Parathyroid adenoma (tissue), 2 donors: ENCODE results near the gene STAB2.

Experiments
- H2AFZ ChIP-seq: fragments of 300-600 bp; sonication (generic); one replicate; pipeline ENCODE4 v1.7.0; 2017; ENCODE audit warnings: antibody characterized with exemption, mild to moderate bottlenecking
- H3K27ac ChIP-seq: fragments of 300-600 bp; sonication (generic); one replicate; pipeline ENCODE4 v1.7.0; 2017
- H3K27me3 ChIP-seq: fragments of 300-600 bp; sonication (generic); one replicate; pipeline ENCODE4 v1.7.0; 2017; ENCODE audit warnings: low read length; ENCODE audit not compliant: control insufficient read depth, insufficient read depth
- H3K36me3 ChIP-seq: fragments of 300-600 bp; sonication (generic); one replicate; pipeline ENCODE4 v1.7.0; 2017; ENCODE audit warnings: low read length; ENCODE audit not compliant: control insufficient read depth, insufficient read depth
- H3K4me1 ChIP-seq: fragments of 300-600 bp; sonication (generic); one replicate; pipeline ENCODE4 v1.7.0; 2017; ENCODE audit warnings: control low read depth
- H3K4me2 ChIP-seq: fragments of 300-600 bp; sonication (generic); one replicate; pipeline ENCODE4 v1.7.0; 2017; ENCODE audit warnings: low read length
- H3K4me3 ChIP-seq: fragments of 300-600 bp; sonication (generic); one replicate; pipeline ENCODE4 v1.7.0; 2017; ENCODE audit warnings: low read depth, low read length
- H3K79me2 ChIP-seq: fragments of 300-600 bp; sonication (generic); one replicate; pipeline ENCODE4 v1.7.0; 2017; ENCODE audit warnings: control low read depth
- H3K9ac ChIP-seq: fragments of 300-600 bp; sonication (generic); one replicate; pipeline ENCODE4 v1.7.0; 2017; ENCODE audit warnings: mild to moderate bottlenecking
- H3K9me3 ChIP-seq: fragments of 300-600 bp; sonication (generic); one replicate; pipeline ENCODE4 v1.7.0; 2017; ENCODE audit warnings: low read length; ENCODE audit not compliant: control insufficient read depth
- CTCF ChIP-seq: fragments of 300-600 bp; sonication (generic); IDR thresholded peaks from one replicate; pipeline ENCODE4 v1.7.0; 2017; ENCODE audit warnings: antibody characterized with exemption, mild to moderate bottlenecking
- donor health status: primary hyperparathyroidism.

Gene STAB2

GRCh38 chr12:103687253-103687652, 100.2 kb downstream of the STAB2 start:
- no peaks in the 10 kb centered on the region for H3K79me2 ChIP-seq
- no peaks in the 10 kb centered on the region for H3K36me3 ChIP-seq
- no peak overlapping the region for H3K9ac ChIP-seq
- no peaks in the 10 kb centered on the region for H3K27me3 ChIP-seq
- no peak for TF ChIP-seq CTCF
- H3K4me1 ChIP-seq: no peaks in the 10 kb centered on the region
- no peak overlapping the region for H3K4me2 ChIP-seq
- no peak overlapping the region for H3K4me3 ChIP-seq
- H2AFZ ChIP-seq: no peak overlapping the region
- no peak overlapping the region for H3K27ac ChIP-seq
- no peaks in the 10 kb centered on the region for H3K9me3 ChIP-seq

- no peak for TF ChIP-seq CTCF
- Histone ChIP-seq H3K4me1 (no peaks in the 10 kb centered on the region), H3K9me3 (no peaks in the 10 kb centered on the region), H3K4me2 (no peak overlapping the region), H3K79me2 (no peaks in the 10 kb centered on the region), H2AFZ (no peak overlapping the region), H3K27me3 (no peaks in the 10 kb centered on the region), H3K9ac (no peak overlapping the region), H3K36me3 (no peaks in the 10 kb centered on the region), H3K4me3 (no peak overlapping the region), H3K27ac (no peak overlapping the region)
Measured at GRCh38 chr12:103688376-103689063, 101.4 kb downstream of the STAB2 start.

GRCh38 chr12:103690426-103690825, 103.4 kb downstream of the STAB2 start:
- Histone ChIP-seq H3K27ac (no peak overlapping the region), H3K4me3 (no peak overlapping the region), H3K9ac (no peak overlapping the region), H3K9me3 (no peaks in the 10 kb centered on the region), H3K79me2 (no peaks in the 10 kb centered on the region), H2AFZ (no peak overlapping the region), H3K27me3 (no peaks in the 10 kb centered on the region), H3K4me2 (no peak overlapping the region), H3K4me1 (no peaks in the 10 kb centered on the region), H3K36me3 (no peaks in the 10 kb centered on the region)
- TF ChIP-seq CTCF: no peak

GRCh38 chr12:103691063-103691462, 104.0 kb downstream of the STAB2 start:
- H3K4me1 ChIP-seq: no peaks in the 10 kb centered on the region
- no peaks in the 10 kb centered on the region for H3K9me3 ChIP-seq
- H3K27ac ChIP-seq: no peak overlapping the region
- no peak overlapping the region for H3K4me2 ChIP-seq
- H3K36me3 ChIP-seq: no peaks in the 10 kb centered on the region
- H2AFZ ChIP-seq: no peak overlapping the region
- no peaks in the 10 kb centered on the region for H3K79me2 ChIP-seq
- no peak for TF ChIP-seq CTCF
- H3K4me3 ChIP-seq: no peak overlapping the region
- H3K27me3 ChIP-seq: no peaks in the 10 kb centered on the region
- no peak overlapping the region for H3K9ac ChIP-seq

- Histone ChIP-seq H3K4me2 (no peak overlapping the region), H3K27ac (no peak overlapping the region), H2AFZ (no peak overlapping the region), H3K79me2 (no peaks in the 10 kb centered on the region), H3K4me1 (no peaks in the 10 kb centered on the region), H3K4me3 (no peak overlapping the region), H3K9ac (no peak overlapping the region), H3K36me3 (no peaks in the 10 kb centered on the region), H3K27me3 (no peaks in the 10 kb centered on the region), H3K9me3 (no peaks in the 10 kb centered on the region)
- TF ChIP-seq CTCF: no peak
Measured at GRCh38 chr12:103696101-103696500, 109.0 kb downstream of the STAB2 start.
